Measurements from ENCODE around the gene SETDB1.
"Not testable (repeated sequence)": the region's sequence is repeated elsewhere in the genome, so short reads cannot be mapped to it uniquely, and the experiment has no call there.

Gene SETDB1

DNA sequence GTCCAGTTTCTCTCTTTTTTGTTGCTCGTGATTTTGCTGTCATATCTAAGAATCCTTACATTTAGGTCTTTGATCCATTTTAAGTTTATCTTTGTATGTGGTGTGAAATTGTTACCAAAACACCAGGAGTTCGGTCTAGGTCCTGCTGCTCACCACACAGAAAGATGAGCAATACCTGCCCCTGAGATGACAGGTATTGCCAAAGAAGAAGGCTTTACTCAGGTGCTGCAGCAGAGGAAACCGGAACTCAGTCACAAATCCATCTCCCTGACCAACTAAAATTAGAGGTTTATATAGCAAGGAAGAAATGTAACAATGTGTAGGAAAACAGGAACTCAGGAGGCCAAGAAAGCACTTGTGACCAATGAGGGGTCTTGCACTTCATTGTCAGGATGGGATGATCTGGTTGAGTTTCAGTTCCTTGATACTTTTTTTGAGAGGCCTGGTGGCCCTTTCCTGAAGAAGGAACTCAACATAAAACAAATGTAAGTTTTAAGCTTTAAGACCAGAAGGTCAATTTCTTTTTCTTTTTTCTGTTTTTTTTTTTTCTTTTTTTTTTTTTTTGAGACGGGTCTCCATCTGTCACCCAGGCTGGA, 16.5 kb upstream of the SETDB1 start:
- H3K4me3 Mint-ChIP-seq = no peak overlapping the region
- H3K27me3 Mint-ChIP-seq (ENCODE audit: low read depth) = no peaks in the 10 kb centered on the region
- no peaks in the 10 kb centered on the region for H3K4me1 Mint-ChIP-seq (ENCODE audit: low read depth)
- H3K36me3 Mint-ChIP-seq (ENCODE audit: low read depth) = no peaks in the 10 kb centered on the region
- no peak overlapping the region for H3K27ac Mint-ChIP-seq
- peaks cover 4% of the 10 kb centered on the region for H3K9me3 Mint-ChIP-seq

- Mint-ChIP-seq H3K36me3 (ENCODE audit: low read depth) (no peaks in the 10 kb centered on the region), H3K27me3 (ENCODE audit: low read depth) (no peaks in the 10 kb centered on the region), H3K9me3 (peaks cover 4% of the 10 kb centered on the region), H3K4me3 (no peak overlapping the region), H3K4me1 (ENCODE audit: low read depth) (no peaks in the 10 kb centered on the region), H3K27ac (no peak overlapping the region)
Measured at GRCh38 chr1:150912623-150913022, 13.5 kb upstream of the SETDB1 start.

DNA sequence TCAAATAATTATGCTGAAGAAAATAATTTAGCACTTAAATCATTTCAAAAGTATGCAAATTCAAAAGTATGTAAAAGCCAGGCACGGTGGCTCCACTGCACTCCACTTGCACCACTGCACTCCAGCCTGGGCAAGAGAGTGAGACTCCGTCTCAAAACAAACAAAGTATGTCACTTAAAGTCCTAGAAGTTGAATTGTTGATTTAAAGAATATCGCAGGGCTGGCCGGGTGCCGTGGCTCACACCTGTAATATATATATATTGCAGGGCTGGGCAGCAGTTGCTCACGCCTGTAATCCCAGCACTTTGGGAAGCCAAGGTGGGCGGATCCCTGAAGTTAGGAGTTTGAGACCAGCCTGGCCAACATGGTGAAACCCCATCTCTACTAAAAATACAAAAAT, 8.8 kb upstream of the SETDB1 start:
- H3K4me1 Mint-ChIP-seq (ENCODE audit: low read depth) = peaks cover 5% of the 10 kb centered on the region
- H3K4me3 Mint-ChIP-seq = no peak overlapping the region
- H3K27me3 Mint-ChIP-seq (ENCODE audit: low read depth) = no peaks in the 10 kb centered on the region
- H3K36me3 Mint-ChIP-seq (ENCODE audit: low read depth) = no peaks in the 10 kb centered on the region
- H3K27ac Mint-ChIP-seq = no peak overlapping the region
- H3K9me3 Mint-ChIP-seq = no peaks in the 10 kb centered on the region

DNA sequence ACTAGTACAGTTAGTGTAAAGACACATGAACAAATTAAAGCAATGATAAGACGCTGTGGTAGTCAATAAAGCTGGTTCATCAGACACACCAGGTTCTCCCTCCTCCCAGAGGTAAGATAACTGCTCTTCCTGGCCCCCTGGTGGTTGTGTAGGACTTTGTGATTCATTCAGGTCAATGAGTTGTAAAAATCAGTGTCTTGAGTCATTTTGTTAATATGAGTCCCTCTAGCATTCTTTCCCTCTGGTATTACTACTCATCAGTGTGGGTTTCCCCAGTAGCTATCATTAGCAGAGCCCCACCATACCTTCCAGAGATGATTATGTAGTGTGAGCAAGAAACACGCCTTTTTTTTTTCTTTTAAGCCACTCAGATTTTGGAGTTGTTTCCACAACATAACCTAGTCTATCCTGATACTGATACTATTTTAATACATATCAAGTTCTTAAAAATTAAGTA, 3.6 kb upstream of the SETDB1 start:
- H3K9me3 Mint-ChIP-seq = no peaks in the 10 kb centered on the region
- H3K27ac Mint-ChIP-seq = no peak overlapping the region
- H3K4me1 Mint-ChIP-seq (ENCODE audit: low read depth) = peaks cover 23% of the 10 kb centered on the region
- no peak overlapping the region for H3K4me3 Mint-ChIP-seq
- no peaks in the 10 kb centered on the region for H3K27me3 Mint-ChIP-seq (ENCODE audit: low read depth)
- H3K36me3 Mint-ChIP-seq (ENCODE audit: low read depth) = peaks cover 3% of the 10 kb centered on the region

DNA sequence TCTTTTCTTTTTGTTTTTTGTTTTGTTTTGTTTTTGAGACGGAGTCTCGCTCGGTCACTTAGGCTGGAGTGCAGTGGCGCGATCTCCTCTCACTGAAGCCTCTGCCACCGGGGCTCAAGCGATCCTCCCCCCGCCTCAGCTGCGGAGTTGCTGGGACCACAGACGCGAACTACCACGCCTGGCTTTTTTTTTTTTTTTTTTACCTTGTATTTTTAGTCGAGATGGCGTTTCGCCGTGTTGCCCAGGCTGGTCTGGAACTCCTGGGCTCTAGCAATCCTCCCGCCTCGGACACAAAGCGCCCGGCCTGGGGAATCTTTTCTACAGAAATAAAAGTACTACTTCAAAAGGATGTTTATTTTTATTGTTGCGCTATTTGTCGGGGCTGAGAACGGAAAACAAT, 1.1 kb upstream of the SETDB1 start:
- Mint-ChIP-seq H3K4me3 (peak overlapping the region; percentile 97), H3K9me3 (no peaks in the 10 kb centered on the region), H3K27me3 (ENCODE audit: low read depth) (no peaks in the 10 kb centered on the region), H3K36me3 (ENCODE audit: low read depth) (peaks cover 25% of the 10 kb centered on the region), H3K4me1 (ENCODE audit: low read depth) (peaks cover 28% of the 10 kb centered on the region), H3K27ac (peak overlapping the region; percentile 63)

- H3K4me1 Mint-ChIP-seq (ENCODE audit: low read depth) = peaks cover 21% of the 10 kb centered on the region
- no peaks in the 10 kb centered on the region for H3K27me3 Mint-ChIP-seq (ENCODE audit: low read depth)
- peak overlapping the region; percentile 97 for H3K4me3 Mint-ChIP-seq
- peaks cover 9% of the 10 kb centered on the region for H3K9me3 Mint-ChIP-seq
- peaks cover 45% of the 10 kb centered on the region for H3K36me3 Mint-ChIP-seq (ENCODE audit: low read depth)
- no peak overlapping the region for H3K27ac Mint-ChIP-seq
Measured at GRCh38 chr1:150927624-150928023, 1.5 kb downstream of the SETDB1 start.

DNA sequence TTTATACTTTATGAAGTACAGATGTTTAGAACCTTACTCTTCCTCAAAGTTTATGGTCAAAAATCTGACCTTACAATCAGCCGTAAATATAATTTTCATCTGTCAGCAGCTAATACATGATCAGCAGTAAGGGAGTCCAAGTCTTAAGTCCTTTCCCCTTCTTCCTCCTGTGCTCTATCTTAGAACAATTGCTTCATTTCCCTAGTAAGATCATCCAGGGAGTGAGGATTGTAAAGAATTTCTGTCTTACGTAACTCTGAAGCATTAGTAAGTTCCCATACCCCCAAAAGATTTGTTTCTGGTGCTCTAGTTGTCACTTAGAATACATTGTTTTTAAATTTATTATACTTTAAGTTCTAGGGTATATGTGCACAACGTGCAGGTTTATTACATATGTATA, 2.1 kb downstream of the SETDB1 start:
- Mint-ChIP-seq H3K36me3 (ENCODE audit: low read depth) (peaks cover 49% of the 10 kb centered on the region), H3K4me1 (ENCODE audit: low read depth) (peaks cover 18% of the 10 kb centered on the region), H3K9me3 (peaks cover 10% of the 10 kb centered on the region), H3K4me3 (peak overlapping the region; percentile 32), H3K27ac (no peak overlapping the region), H3K27me3 (ENCODE audit: low read depth) (no peaks in the 10 kb centered on the region)

- Mint-ChIP-seq H3K4me1 (ENCODE audit: low read depth) (peaks cover 18% of the 10 kb centered on the region), H3K9me3 (peaks cover 10% of the 10 kb centered on the region), H3K36me3 (ENCODE audit: low read depth) (peaks cover 49% of the 10 kb centered on the region)
- H3K27me3 Mint-ChIP-seq (ENCODE audit: low read depth); H3K4me3 Mint-ChIP-seq; H3K27ac Mint-ChIP-seq: not testable (repeated sequence)
Measured at GRCh38 chr1:150928775-150929174, 2.6 kb downstream of the SETDB1 start.

- Mint-ChIP-seq H3K36me3 (ENCODE audit: low read depth) (peaks cover 63% of the 10 kb centered on the region), H3K27me3 (ENCODE audit: low read depth) (no peaks in the 10 kb centered on the region), H3K4me3 (no peak overlapping the region), H3K4me1 (ENCODE audit: low read depth) (peaks cover 15% of the 10 kb centered on the region), H3K9me3 (peaks cover 10% of the 10 kb centered on the region), H3K27ac (no peak overlapping the region)
Measured at GRCh38 chr1:150931773-150932172, 5.6 kb downstream of the SETDB1 start.

GRCh38 chr1:150944856-150945255, 18.7 kb downstream of the SETDB1 start:
- no peaks in the 10 kb centered on the region for H3K4me1 Mint-ChIP-seq (ENCODE audit: low read depth)
- peaks cover 52% of the 10 kb centered on the region for H3K36me3 Mint-ChIP-seq (ENCODE audit: low read depth)
- no peaks in the 10 kb centered on the region for H3K9me3 Mint-ChIP-seq
- H3K27me3 Mint-ChIP-seq (ENCODE audit: low read depth) = no peaks in the 10 kb centered on the region
- H3K27ac Mint-ChIP-seq = peak overlapping the region; percentile 8
- H3K4me3 Mint-ChIP-seq = no peak overlapping the region

- Mint-ChIP-seq H3K4me1 (ENCODE audit: low read depth) (peaks cover 2% of the 10 kb centered on the region), H3K9me3 (no peaks in the 10 kb centered on the region), H3K36me3 (ENCODE audit: low read depth) (peaks cover 56% of the 10 kb centered on the region), H3K27ac (no peak overlapping the region), H3K27me3 (ENCODE audit: low read depth) (no peaks in the 10 kb centered on the region), H3K4me3 (no peak overlapping the region)
Measured at GRCh38 chr1:150954708-150955107, 28.5 kb downstream of the SETDB1 start.

DNA sequence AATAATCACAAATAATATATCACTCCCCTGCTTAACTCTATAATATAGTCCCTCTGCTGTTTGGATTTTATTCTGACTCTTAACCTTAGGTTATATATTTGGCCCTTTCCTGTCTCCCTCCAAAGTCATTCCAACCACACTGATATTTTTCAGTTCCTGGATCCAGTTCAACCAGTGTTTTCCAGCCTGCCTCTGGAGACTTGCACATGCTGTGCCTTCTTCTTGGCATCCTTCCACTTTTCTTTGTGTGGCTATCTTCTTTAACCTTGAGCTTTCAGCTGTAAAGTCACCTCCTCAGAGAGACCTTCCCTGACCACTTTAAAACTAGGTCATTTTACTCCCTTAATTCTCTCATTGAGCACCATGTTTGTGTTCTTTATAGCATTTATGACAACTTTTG, 29.1 kb downstream of the SETDB1 start:
- Mint-ChIP-seq H3K36me3 (ENCODE audit: low read depth) (peaks cover 54% of the 10 kb centered on the region), H3K4me3 (no peak overlapping the region), H3K27me3 (ENCODE audit: low read depth) (no peaks in the 10 kb centered on the region), H3K9me3 (no peaks in the 10 kb centered on the region), H3K4me1 (ENCODE audit: low read depth) (peaks cover 2% of the 10 kb centered on the region), H3K27ac (no peak overlapping the region)

DNA sequence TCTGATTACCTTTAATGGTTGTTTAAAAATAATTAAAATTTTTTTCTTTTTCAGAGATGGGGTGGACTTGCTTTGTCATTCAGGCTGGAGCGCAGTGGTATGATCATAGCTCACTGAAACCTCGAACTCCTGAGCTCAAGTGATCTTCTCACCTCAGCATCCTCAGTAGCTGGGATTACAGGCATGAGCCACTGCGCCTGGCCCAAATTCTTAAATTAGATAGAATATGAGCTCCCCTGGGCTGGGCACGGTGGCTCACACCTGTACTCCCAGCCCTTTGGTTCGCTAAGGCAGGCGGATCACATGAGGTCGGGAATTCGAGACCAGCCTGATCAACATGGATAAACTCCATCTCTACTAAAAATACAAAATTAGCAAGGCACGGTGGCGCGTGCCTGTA, 31.5 kb downstream of the SETDB1 start:
- Mint-ChIP-seq H3K4me3 (no peak overlapping the region), H3K9me3 (no peaks in the 10 kb centered on the region), H3K27ac (no peak overlapping the region), H3K27me3 (ENCODE audit: low read depth) (no peaks in the 10 kb centered on the region), H3K4me1 (ENCODE audit: low read depth) (peaks cover 2% of the 10 kb centered on the region), H3K36me3 (ENCODE audit: low read depth) (peaks cover 52% of the 10 kb centered on the region)

DNA sequence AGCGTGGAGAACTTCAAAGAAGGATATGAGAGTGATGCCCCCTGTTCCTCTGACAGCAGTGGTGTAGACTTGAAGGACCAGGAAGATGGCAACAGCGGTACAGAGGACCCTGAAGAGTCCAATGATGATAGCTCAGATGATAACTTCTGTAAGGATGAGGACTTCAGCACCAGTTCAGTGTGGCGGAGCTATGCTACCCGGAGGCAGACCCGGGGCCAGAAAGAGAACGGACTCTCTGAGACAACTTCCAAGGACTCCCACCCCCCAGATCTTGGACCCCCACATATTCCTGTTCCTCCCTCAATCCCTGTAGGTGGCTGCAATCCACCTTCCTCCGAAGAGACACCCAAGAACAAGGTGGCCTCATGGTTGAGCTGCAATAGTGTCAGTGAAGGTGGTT, 34.5 kb downstream of the SETDB1 start:
- H3K27me3 Mint-ChIP-seq (ENCODE audit: low read depth) = no peaks in the 10 kb centered on the region
- H3K27ac Mint-ChIP-seq = no peak overlapping the region
- H3K36me3 Mint-ChIP-seq (ENCODE audit: low read depth) = peaks cover 58% of the 10 kb centered on the region
- no peaks in the 10 kb centered on the region for H3K9me3 Mint-ChIP-seq
- no peak overlapping the region for H3K4me3 Mint-ChIP-seq
- peaks cover 6% of the 10 kb centered on the region for H3K4me1 Mint-ChIP-seq (ENCODE audit: low read depth)

DNA sequence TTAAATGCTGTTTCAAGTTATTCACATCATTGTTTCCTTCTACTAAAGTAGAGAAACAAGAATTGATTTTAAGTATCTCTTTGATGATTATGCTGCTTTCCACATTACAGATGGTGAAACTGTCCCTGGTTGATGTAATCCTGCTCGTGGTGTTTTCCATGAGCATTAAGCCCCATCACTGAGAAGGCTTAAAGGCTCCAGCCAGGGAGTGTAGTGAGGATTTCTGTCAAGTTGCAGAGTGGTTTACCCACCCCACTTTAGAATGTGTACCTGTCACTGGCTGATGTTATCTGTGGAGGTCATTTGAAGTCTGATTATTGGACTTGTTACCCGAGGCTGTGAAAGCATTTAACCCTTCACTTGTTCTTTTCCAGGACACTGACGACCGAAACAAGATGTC, 35.6 kb downstream of the SETDB1 start:
- Mint-ChIP-seq H3K4me1 (ENCODE audit: low read depth) (peaks cover 6% of the 10 kb centered on the region), H3K36me3 (ENCODE audit: low read depth) (peaks cover 65% of the 10 kb centered on the region), H3K27ac (no peak overlapping the region), H3K27me3 (ENCODE audit: low read depth) (no peaks in the 10 kb centered on the region), H3K4me3 (no peak overlapping the region), H3K9me3 (no peaks in the 10 kb centered on the region)

Data from T-helper 1 cell treated with Interleukin-12 subunit alpha and Interleukin-12 subunit beta and Interleukin-4 antibody, amounts not matched to agents 30 μg/mL and 1 μg/mL, for 36 hours (primary cell).